WERI-Rb-1 (cell line): ENCODE measurements around the gene DIAPH2.

Experiments used
- DNase-seq: peaks from one replicate; pipeline ENCODE4 v3.0.0-alpha.2; 2020
- H3K27ac ChIP-seq: fragments of 250-450 bp; sonication (Bioruptor Pico); 2 replicates; pipeline ENCODE4 v1.5.1; 2020; ENCODE audit warnings: mild to moderate bottlenecking, moderate library complexity
- H3K27me3 ChIP-seq: fragments of 250-450 bp; sonication (Bioruptor Pico); 2 replicates; pipeline ENCODE4 v1.5.1; 2021; ENCODE audit warnings: mild to moderate bottlenecking, low read depth, moderate library complexity; ENCODE audit not compliant: insufficient read depth, severe bottlenecking
- H3K36me3 ChIP-seq: fragments of 250-450 bp; sonication (Bioruptor Pico); 2 replicates; pipeline ENCODE4 v1.5.1; 2020; ENCODE audit warnings: mild to moderate bottlenecking, moderate library complexity
- H3K4me3 ChIP-seq: 2 replicates; pipeline ENCODE4 v1.5.1; 2011; ENCODE audit warnings: low read depth, mild to moderate bottlenecking, control low read depth, low read length
- H3K9me3 ChIP-seq: fragments of 250-450 bp; sonication (Bioruptor Pico); 2 replicates; pipeline ENCODE4 v1.5.1; 2021; ENCODE audit warnings: mild to moderate bottlenecking, moderate library complexity; ENCODE audit not compliant: severe bottlenecking
- TF ChIP-seq, protein P1 (sequence below): IDR thresholded peaks from 2 replicates; pipeline ENCODE4 v1.5.1; 2011; ENCODE audit warnings: low read depth, mild to moderate bottlenecking, control low read depth, inconsistent platforms, low read length

The DIAPH2 gene

DNA sequence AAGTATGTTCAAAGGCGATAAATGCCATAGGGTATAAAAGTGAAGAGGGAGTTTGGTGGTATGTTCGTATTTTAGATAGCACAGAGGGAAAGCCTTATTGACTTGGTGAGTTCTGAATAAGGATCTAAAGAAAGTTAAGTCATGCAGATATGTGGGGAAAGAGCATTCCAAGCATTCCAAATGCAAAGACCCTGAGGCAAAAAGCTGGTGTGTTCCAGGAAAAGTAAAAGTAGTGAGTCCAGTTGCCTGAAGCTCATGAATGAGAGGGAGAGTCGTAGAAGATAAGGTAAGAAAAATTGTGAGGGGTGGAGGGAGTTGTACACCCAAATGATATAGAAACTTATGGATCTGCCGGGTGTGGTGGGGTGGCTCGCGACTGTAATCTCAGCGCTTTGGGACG lies 625.7 kb downstream of the DIAPH2 start:
- no peaks in the 10 kb centered on the region for H3K9me3 ChIP-seq
- DNase-seq: no peak
- H3K36me3 ChIP-seq: no peaks in the 10 kb centered on the region
- H3K4me3 ChIP-seq: no peak overlapping the region
- H3K27me3 ChIP-seq: no peaks in the 10 kb centered on the region
- no peak overlapping the region for H3K27ac ChIP-seq
- TF ChIP-seq, protein P1, sequence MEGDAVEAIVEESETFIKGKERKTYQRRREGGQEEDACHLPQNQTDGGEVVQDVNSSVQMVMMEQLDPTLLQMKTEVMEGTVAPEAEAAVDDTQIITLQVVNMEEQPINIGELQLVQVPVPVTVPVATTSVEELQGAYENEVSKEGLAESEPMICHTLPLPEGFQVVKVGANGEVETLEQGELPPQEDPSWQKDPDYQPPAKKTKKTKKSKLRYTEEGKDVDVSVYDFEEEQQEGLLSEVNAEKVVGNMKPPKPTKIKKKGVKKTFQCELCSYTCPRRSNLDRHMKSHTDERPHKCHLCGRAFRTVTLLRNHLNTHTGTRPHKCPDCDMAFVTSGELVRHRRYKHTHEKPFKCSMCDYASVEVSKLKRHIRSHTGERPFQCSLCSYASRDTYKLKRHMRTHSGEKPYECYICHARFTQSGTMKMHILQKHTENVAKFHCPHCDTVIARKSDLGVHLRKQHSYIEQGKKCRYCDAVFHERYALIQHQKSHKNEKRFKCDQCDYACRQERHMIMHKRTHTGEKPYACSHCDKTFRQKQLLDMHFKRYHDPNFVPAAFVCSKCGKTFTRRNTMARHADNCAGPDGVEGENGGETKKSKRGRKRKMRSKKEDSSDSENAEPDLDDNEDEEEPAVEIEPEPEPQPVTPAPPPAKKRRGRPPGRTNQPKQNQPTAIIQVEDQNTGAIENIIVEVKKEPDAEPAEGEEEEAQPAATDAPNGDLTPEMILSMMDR: no peak

DNA sequence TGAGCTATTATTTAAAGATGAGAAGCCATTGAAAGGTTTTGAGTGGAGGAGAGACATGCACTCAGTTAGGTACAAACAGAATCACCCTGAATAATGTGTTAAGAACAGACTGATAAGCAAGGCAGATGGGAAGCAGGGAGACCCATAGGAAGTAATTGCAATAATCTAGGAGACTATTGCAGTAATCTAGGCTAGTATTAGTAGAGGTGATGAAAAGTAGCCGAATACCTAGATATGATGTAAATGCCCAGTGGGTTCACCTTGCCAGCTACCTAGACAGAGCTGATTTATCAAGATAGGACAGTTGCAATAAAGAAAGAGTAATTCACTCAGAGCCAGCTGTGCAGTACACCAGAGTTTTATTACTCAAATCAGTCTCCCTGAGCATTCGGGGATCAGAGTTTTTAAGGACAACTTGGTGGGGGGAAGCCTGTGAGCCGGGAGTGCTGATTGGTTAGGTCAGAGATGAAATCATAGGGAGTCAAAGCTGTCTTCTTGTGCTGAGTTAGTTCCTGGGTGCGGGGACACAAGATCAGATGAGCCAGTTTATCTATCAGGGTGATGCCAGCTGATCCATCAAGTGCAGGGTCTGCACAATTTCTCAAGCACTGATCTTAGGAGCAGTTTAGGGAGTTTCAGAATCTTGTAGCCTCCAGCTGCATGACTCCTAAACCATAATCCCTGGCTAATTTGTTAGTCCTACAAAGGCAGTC lies 626.6 kb downstream of the DIAPH2 start:
- H3K4me3 ChIP-seq: no peak overlapping the region
- DNase-seq: no peak
- no peaks in the 10 kb centered on the region for H3K36me3 ChIP-seq
- no peak overlapping the region for H3K27ac ChIP-seq
- H3K27me3 ChIP-seq: no peaks in the 10 kb centered on the region
- TF ChIP-seq, protein P1: no peak
- no peaks in the 10 kb centered on the region for H3K9me3 ChIP-seq

DNA sequence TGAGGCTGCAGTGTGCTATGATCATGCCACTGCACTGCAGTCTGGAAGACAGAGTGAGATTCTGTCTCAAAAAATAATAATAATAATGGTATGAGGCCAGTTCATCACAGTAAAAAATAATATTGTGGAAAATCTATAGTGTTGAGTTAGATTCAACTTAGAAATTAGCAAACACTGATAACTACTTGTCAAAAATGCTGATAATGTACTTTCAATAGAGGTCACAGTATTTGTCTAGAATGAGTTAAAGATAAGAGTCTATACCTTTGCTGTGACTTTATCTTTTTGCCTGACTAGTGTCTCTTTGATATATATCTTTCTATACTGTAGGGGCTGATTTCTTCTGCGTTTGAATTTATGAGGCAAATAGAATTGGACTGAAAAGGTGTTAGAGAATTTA lies 629.7 kb downstream of the DIAPH2 start:
- Histone ChIP-seq H3K27me3 (no peaks in the 10 kb centered on the region), H3K9me3 (no peaks in the 10 kb centered on the region), H3K4me3 (no peak overlapping the region), H3K27ac (no peak overlapping the region), H3K36me3 (no peaks in the 10 kb centered on the region)
- DNase-seq: no peak
- TF ChIP-seq, protein P1: no peak

DNA sequence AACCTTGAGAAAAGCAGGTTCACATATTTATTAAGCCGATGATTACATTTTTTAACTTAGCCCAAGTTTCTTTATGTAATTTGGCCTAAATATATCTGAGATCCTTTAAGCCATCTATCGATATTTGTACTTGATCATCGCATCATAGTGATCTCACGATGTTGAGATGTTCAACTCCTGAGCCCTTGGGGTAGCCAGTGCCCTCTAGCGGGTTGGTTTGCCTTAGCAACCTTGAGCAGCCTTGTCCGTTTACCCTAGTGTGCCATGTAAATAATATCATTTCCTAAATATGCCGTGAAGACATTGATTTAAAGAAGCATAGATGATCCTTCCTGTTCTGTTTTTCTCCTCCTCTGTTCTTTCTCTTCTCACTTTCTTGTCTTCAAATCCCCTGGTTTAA lies 631.3 kb downstream of the DIAPH2 start:
- Histone ChIP-seq H3K27me3 (no peaks in the 10 kb centered on the region), H3K27ac (no peak overlapping the region), H3K9me3 (no peaks in the 10 kb centered on the region), H3K36me3 (no peaks in the 10 kb centered on the region), H3K4me3 (no peak overlapping the region)
- DNase-seq: peak; percentile 16
- TF ChIP-seq, protein P1: peak; percentile 47

DNA sequence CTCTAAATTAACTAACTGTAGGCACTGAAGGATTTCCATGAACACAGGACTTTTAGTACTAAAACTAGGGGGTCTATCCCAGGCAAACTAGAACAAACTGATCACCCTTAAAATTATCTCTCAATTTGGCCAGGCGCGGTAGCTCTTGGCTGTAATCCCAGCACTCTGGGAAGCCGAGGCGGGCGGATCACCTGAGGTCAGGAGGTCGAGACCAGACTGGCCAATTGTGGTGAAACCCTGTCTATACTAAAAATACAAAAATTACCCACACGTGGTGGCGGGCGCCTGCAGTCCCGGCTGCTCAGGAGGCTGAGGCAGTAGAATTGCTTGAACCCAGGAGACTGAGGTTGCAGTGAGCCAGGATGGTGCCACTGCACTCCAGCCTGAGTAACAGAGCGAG lies 635.7 kb downstream of the DIAPH2 start:
- no peaks in the 10 kb centered on the region for H3K27me3 ChIP-seq
- H3K27ac ChIP-seq: no peak overlapping the region
- no peaks in the 10 kb centered on the region for H3K9me3 ChIP-seq
- DNase-seq: no peak
- no peaks in the 10 kb centered on the region for H3K36me3 ChIP-seq
- H3K4me3 ChIP-seq: no peak overlapping the region
- TF ChIP-seq, protein P1: no peak

DNA sequence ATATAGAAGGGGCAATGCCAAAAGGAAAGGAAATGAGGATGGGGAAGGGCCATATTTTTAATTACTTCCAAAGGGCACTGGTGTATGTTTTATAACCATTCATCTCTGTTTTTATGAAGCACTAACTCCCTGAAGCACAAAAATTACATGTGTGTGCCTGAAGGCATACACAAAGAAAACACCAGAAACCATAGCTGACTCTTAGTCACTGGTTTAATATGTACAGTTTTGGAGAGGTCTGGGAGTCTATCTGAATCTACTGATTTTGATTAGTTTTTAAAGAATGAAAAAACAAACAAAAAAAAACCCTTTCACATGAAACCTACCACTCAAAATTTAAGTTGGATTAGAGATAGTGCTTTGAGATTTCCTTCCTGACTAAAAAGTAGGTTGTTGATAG lies 637.8 kb downstream of the DIAPH2 start:
- TF ChIP-seq, protein P1: no peak
- H3K27me3 ChIP-seq: no peaks in the 10 kb centered on the region
- DNase-seq: no peak

More for the DNA sequence above, 637.8 kb downstream of the DIAPH2 start:
- Histone ChIP-seq H3K36me3 (no peaks in the 10 kb centered on the region), H3K27ac (no peak overlapping the region), H3K4me3 (no peak overlapping the region), H3K9me3 (no peaks in the 10 kb centered on the region)
